OCI-LY1 (cell line): ENCODE results near the gene CCDC13.

Source experiments
- H2AFZ ChIP-seq: fragments of 200-600 bp; sonication (generic), shearing (Covaris generic); 2 replicates; pipeline ENCODE4 v1.6.0; 2014; ENCODE audit warnings: antibody characterized with exemption, mild to moderate bottlenecking, low read length
- H3F3A ChIP-seq: fragments of 200-600 bp; sonication (generic), shearing (Covaris generic); 2 replicates; pipeline ENCODE4 v1.6.0; 2014; ENCODE audit warnings: mild to moderate bottlenecking, antibody characterized with exemption, low read length, moderate library complexity; ENCODE audit not compliant: insufficient read depth
- H3K27ac ChIP-seq: fragments of 200-600 bp; sonication (generic); 2 replicates; pipeline ENCODE4 v1.5.1; 2014; ENCODE audit warnings: low read length, mixed run types, mild to moderate bottlenecking, low read depth; ENCODE audit not compliant: poor library complexity, severe bottlenecking
- H3K27me3 ChIP-seq: fragments of 200-600 bp; sonication (generic); 2 replicates; pipeline ENCODE4 v1.6.0; 2014; ENCODE audit warnings: antibody characterized with exemption, mild to moderate bottlenecking, low read length, moderate library complexity; ENCODE audit not compliant: insufficient read depth
- H3K36me3 ChIP-seq: fragments of 200-600 bp; sonication (generic); 2 replicates; pipeline ENCODE4 v1.6.1; 2014; ENCODE audit warnings: mild to moderate bottlenecking, antibody characterized with exemption, low read length, moderate library complexity, mixed read lengths; ENCODE audit not compliant: insufficient read depth
- H3K4me1 ChIP-seq: fragments of 200-600 bp; sonication (generic); 2 replicates; pipeline ENCODE4 v1.5.1; 2014; ENCODE audit warnings: mild to moderate bottlenecking, low read length, moderate library complexity; ENCODE audit not compliant: insufficient read depth, severe bottlenecking
- H3K4me2 ChIP-seq: fragments of 200-600 bp; sonication (generic), shearing (Covaris generic); 2 replicates; pipeline ENCODE4 v1.6.1; 2014; ENCODE audit warnings: low read length
- H3K4me3 ChIP-seq: fragments of 200-600 bp; sonication (generic); 2 replicates; pipeline ENCODE4 v1.5.1; 2014; ENCODE audit warnings: low read length, low read depth, mild to moderate bottlenecking, mixed read lengths; ENCODE audit not compliant: poor library complexity, severe bottlenecking
- H3K79me2 ChIP-seq: fragments of 200-600 bp; shearing (Covaris generic); 2 replicates; pipeline ENCODE4 v1.6.1; 2016; ENCODE audit warnings: mixed run types, low read length, mixed read lengths; ENCODE audit not compliant: insufficient read depth
- H3K9ac ChIP-seq: fragments of 200-600 bp; sonication (generic), shearing (Covaris generic); 2 replicates; pipeline ENCODE4 v1.6.1; 2014; ENCODE audit warnings: mild to moderate bottlenecking, low read length, mixed read lengths
- H3K9me2 ChIP-seq: fragments of 200-600 bp; sonication (generic), shearing (Covaris generic); 2 replicates; pipeline ENCODE4 v1.6.1; 2014; ENCODE audit warnings: low read depth, mild to moderate bottlenecking, low read length, mixed read lengths
- H3K9me3 ChIP-seq: fragments of 200-600 bp; shearing (Covaris generic); 2 replicates; pipeline ENCODE4 v1.6.1; 2014; ENCODE audit warnings: low read length, mixed read lengths
- H4K20me1 ChIP-seq: fragments of 200-600 bp; sonication (generic), shearing (Covaris generic); 2 replicates; pipeline ENCODE4 v1.6.0; 2016; ENCODE audit warnings: mild to moderate bottlenecking, low read length; ENCODE audit not compliant: insufficient read depth
- CTCF ChIP-seq: fragments of 200-600 bp; sonication (generic), shearing (Covaris generic); IDR thresholded peaks from 2 replicates; pipeline ENCODE4 v1.5.1; 2017; ENCODE audit warnings: mild to moderate bottlenecking, antibody characterized with exemption, low read length, moderate library complexity, mixed read lengths
- EZH2 ChIP-seq: fragments of 200-600 bp; sonication (generic), shearing (Covaris generic); IDR thresholded peaks from 2 replicates; pipeline ENCODE4 v1.8.0; 2017; ENCODE audit warnings: borderline replicate concordance, mixed run types, mild to moderate bottlenecking, antibody characterized with exemption, low read length, moderate library complexity, mixed read lengths

The CCDC13 gene

DNA sequence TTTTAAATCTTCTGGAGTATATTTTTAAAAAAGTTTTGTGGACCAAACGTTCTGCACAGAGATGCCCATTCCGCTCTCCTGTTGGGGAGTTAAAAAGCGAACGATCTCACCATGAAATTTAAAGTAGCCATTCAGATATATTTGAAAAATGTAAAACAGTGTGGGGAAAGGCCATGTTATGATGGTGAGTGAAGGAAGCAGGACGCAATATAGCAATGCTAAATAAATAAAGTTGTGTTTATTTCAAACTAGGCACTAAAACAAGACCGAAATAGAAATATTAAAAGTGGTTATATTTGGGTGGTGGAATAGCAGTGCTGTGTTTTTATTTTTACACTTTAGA is 327 bp upstream of the CCDC13 start:
- no peaks in the 10 kb centered on the region for H3K9me2 ChIP-seq
- H3K9ac ChIP-seq, result peak overlapping the region; percentile 67
- H3K4me1 ChIP-seq, result peaks cover 14% of the 10 kb centered on the region
- peak overlapping the region; percentile 63 for H3K4me3 ChIP-seq
- no peak for TF ChIP-seq EZH2
- no peak for TF ChIP-seq CTCF
- no peaks in the 10 kb centered on the region for H3K27me3 ChIP-seq
- H4K20me1 ChIP-seq, result no peaks in the 10 kb centered on the region
- H3K4me2 ChIP-seq, result peak overlapping the region; percentile 83
- H3K36me3 ChIP-seq, result peaks cover 4% of the 10 kb centered on the region; the same call in 1 of the 2 replicates
- no peak overlapping the region for H3K27ac ChIP-seq
- H2AFZ ChIP-seq, result 0 out of 2 replicates have a peak overlapping the region, but pooled peaks have one; percentile 78
- no peaks in the 10 kb centered on the region for H3K79me2 ChIP-seq
- H3K9me3 ChIP-seq, result no peaks in the 10 kb centered on the region
- H3F3A ChIP-seq, result no peaks in the 10 kb centered on the region

- H2AFZ ChIP-seq, result no peak overlapping the region
- no peaks in the 10 kb centered on the region for H4K20me1 ChIP-seq
- H3K27ac ChIP-seq, result no peak overlapping the region
- H3K9me3 ChIP-seq, result no peaks in the 10 kb centered on the region
- H3K79me2 ChIP-seq, result no peaks in the 10 kb centered on the region
- no peak overlapping the region for H3K4me3 ChIP-seq
- no peaks in the 10 kb centered on the region for H3K27me3 ChIP-seq
- no peaks in the 10 kb centered on the region for H3K36me3 ChIP-seq
- no peak overlapping the region for H3K9ac ChIP-seq
- no peaks in the 10 kb centered on the region for H3K9me2 ChIP-seq
- H3K4me2 ChIP-seq, result no peak overlapping the region
- no peaks in the 10 kb centered on the region for H3F3A ChIP-seq
- TF ChIP-seq EZH2 (no peak), CTCF (no peak)
- peaks cover 14% of the 10 kb centered on the region for H3K4me1 ChIP-seq
Observed at GRCh38 chr3:42771271-42771670, 1.8 kb downstream of the CCDC13 start.

DNA sequence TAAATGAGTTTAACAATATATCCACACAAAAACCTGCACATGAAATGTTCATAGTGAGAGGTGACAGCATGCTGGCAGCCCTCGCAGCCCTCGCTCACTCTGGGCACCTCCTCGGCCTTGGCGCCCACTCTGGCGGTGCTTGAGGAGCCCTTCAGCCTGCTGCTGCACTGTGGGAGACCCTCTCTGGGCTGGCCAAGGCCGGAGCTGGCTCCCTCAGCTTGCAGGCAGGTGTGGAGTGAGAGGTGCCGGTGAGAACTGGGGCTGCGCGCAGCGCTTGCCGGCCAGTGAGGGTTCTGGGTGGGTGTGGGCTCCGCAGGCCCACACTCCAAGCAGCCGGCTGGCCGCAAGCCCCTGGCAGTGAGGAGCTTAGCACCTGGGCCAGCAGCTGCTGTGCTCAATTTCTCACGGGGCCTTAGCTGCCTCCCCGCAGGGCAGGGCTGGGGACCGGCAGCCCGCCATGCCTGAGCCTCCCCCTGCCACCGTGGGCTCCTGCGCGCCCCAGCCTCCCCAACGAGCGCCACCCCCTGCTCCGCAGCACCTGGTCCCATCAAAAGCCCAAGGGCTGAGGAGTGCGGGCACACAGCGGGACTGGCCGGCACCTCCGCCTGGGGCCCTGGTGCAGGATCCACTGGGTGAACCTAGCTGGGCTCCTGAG is 3.4 kb downstream of the CCDC13 start:
- Histone ChIP-seq H3K79me2 (no peaks in the 10 kb centered on the region), H4K20me1 (no peaks in the 10 kb centered on the region), H3K27me3 (no peaks in the 10 kb centered on the region), H3K27ac (no peak overlapping the region), H3K9ac (no peak overlapping the region), H3F3A (no peaks in the 10 kb centered on the region), H3K36me3 (no peaks in the 10 kb centered on the region), H2AFZ (no peak overlapping the region), H3K9me2 (no peaks in the 10 kb centered on the region), H3K4me3 (no peak overlapping the region), H3K9me3 (no peaks in the 10 kb centered on the region), H3K4me2 (no peak overlapping the region), H3K4me1 (peaks cover 14% of the 10 kb centered on the region)
- no peak for TF ChIP-seq CTCF
- TF ChIP-seq EZH2, result no peak
